K562 (cell line): ENCODE results near the gene MRNIP. TPM values are rescaled to one million over a fixed set of nuclear protein-coding genes. Genes with fewer than 3 reads are reported as not detected.

Experiments used
- CBX5 ChIP-seq: IDR thresholded peaks from 2 replicates; pipeline ENCODE4 v1.6.1; 2014; ENCODE audit warnings: low read depth, borderline replicate concordance
- CCNT2 ChIP-seq: IDR thresholded peaks from 2 replicates; pipeline ENCODE4 v1.6.1; 2011; ENCODE audit warnings: borderline replicate concordance, low read depth, mild to moderate bottlenecking, moderate library complexity, mixed read lengths, low read length; ENCODE audit not compliant: insufficient read length; ENCODE audit errors: extremely low read depth
- CHD1 ChIP-seq: fragments of 200-600 bp; sonication (generic); IDR thresholded peaks from one replicate; pipeline ENCODE4 v1.6.1; 2012; ENCODE audit warnings: mild to moderate bottlenecking, moderate library complexity, low read length, inconsistent platforms
- CREM ChIP-seq: IDR thresholded peaks from 2 replicates; pipeline ENCODE4 v1.6.1; 2014; ENCODE audit warnings: antibody characterized with exemption, low read depth
- CXXC5 ChIP-seq: fragments of 250-450 bp; sonication (Bioruptor Pico); IDR thresholded peaks from 2 replicates; pipeline ENCODE4 v1.8.0; 2022; ENCODE audit warnings: inconsistent platforms, mild to moderate bottlenecking, moderate library complexity
- ELF4 ChIP-seq: fragments of 450-650 bp; formaldehyde crosslinking; IDR thresholded peaks from 2 replicates; pipeline ENCODE4 v1.4.0; 2022; ENCODE audit warnings: missing genetic modification characterization
- FIP1L1 ChIP-seq: fragments of 200-400 bp; formaldehyde crosslinking; IDR thresholded peaks from 2 replicates; pipeline ENCODE4 v1.6.1; 2018; ENCODE audit warnings: mild to moderate bottlenecking, low read depth, low read length; ENCODE audit not compliant: poor library complexity, severe bottlenecking
- HEY1 ChIP-seq: fragments of 250-450 bp; sonication (Bioruptor Pico); IDR thresholded peaks from 2 replicates; pipeline ENCODE4 v1.5.0; 2020; ENCODE audit warnings: mild to moderate bottlenecking, moderate library complexity, borderline replicate concordance
- NFE2 ChIP-seq: IDR thresholded peaks from 2 replicates; pipeline ENCODE4 v1.6.1; 2014; ENCODE audit warnings: antibody characterized with exemption, low read depth
- PHF8 ChIP-seq: fragments of 200-600 bp; sonication (generic); IDR thresholded peaks from 2 replicates; pipeline ENCODE4 v1.6.1; 2012; ENCODE audit warnings: mixed run types, mild to moderate bottlenecking, inconsistent platforms, low read length, moderate library complexity, borderline replicate concordance
- RBM25 ChIP-seq: fragments of 200-400 bp; formaldehyde crosslinking; IDR thresholded peaks from 2 replicates; pipeline ENCODE4 v1.6.1; 2018; ENCODE audit warnings: low read length, low read depth, moderate library complexity; ENCODE audit not compliant: severe bottlenecking
- RCOR1 ChIP-seq, 2 experiments: IDR thresholded peaks; 2 replicates each; pipeline ENCODE4 v1.6.1; 2012; ENCODE audit warnings: low read depth in 2 of 2, low read length in 2 of 2, borderline replicate concordance in 1 of 2, improper control_type of control experiment in 1 of 2
- ZNF140 ChIP-seq: fragments of 250-450 bp; sonication (Bioruptor Pico); IDR thresholded peaks from 2 replicates; pipeline ENCODE4 v1.8.0; 2021; ENCODE audit warnings: moderate library complexity, mild to moderate bottlenecking, inconsistent platforms
- ZNF217 ChIP-seq: sonication (generic); formaldehyde crosslinking; IDR thresholded peaks from 2 replicates; pipeline ENCODE4 v1.8.0; 2022; ENCODE audit warnings: mild to moderate bottlenecking, missing genetic modification reagents
- polyA plus RNA-seq, 8 experiments: library from polyadenylated mRNA; depleted of rRNA in 4 of 8; stranded (reverse) in 5 of 8; unstranded in 3 of 8; fragments of >200 nt; fragmentation: Nextera tagmentation in 2 of 8; fragmentation: Illumina TruSeq in 1 of 8; extraction: Ambion mirVana in 2 of 8; extraction: Trizol in 1 of 8; gene quantifications; 2 replicates each; pipeline versions ENCODE4 v1.2.1 to v1.2.3, GENCODE V29; 2011 to 2014; ENCODE audit warnings: inconsistent platforms in 1 of 8, missing spikeins in 1 of 8
- total RNA-seq, 7 experiments: library from RNA; depleted of rRNA in 6 of 7; stranded (reverse); fragments of >200 nt in 6 of 7; fragmentation: Illumina TruSeq in 2 of 7; extraction: Trizol in 2 of 7; gene quantifications; 2 replicates each; pipeline versions ENCODE4 v1.2.1 to v1.2.3, GENCODE V29; 2011 to 2021; ENCODE audit warnings: low replicate concordance in 1 of 7
- TF ChIP-seq, protein P1 (sequence below): sonication (generic); formaldehyde crosslinking; IDR thresholded peaks from 2 replicates; pipeline ENCODE4 v1.8.1; 2023; ENCODE audit warnings: mild to moderate bottlenecking, missing genetic modification reagents, moderate library complexity
- TF ChIP-seq, protein P2 (sequence below): sonication (generic); formaldehyde crosslinking; IDR thresholded peaks from 2 replicates; pipeline ENCODE4 v1.8.0; 2022; ENCODE audit warnings: mild to moderate bottlenecking, missing genetic modification reagents
- TF ChIP-seq, protein P3 (sequence below), 2 experiments: fragments of 150-350 bp in 1 of 2; IDR thresholded peaks; 2 replicates each; pipeline ENCODE4 v1.6.1; 2012 to 2016; ENCODE audit warnings: low read depth in 2 of 2, low read length in 2 of 2, mild to moderate bottlenecking in 1 of 2, moderate library complexity in 1 of 2
- TF ChIP-seq, protein P4 (sequence below): fragments of 450-650 bp; formaldehyde crosslinking; IDR thresholded peaks from 2 replicates; pipeline ENCODE4 v1.4.0; 2020; ENCODE audit warnings: mild to moderate bottlenecking, mixed read lengths

Gene MRNIP
- total and polyA plus RNA-seq, 9 of the 15 experiments (the other 6 are each of a cell fraction or from before 2014, with no cell fraction given) = 3.6 to 39.0 (median 16.8) TPM

DNA sequence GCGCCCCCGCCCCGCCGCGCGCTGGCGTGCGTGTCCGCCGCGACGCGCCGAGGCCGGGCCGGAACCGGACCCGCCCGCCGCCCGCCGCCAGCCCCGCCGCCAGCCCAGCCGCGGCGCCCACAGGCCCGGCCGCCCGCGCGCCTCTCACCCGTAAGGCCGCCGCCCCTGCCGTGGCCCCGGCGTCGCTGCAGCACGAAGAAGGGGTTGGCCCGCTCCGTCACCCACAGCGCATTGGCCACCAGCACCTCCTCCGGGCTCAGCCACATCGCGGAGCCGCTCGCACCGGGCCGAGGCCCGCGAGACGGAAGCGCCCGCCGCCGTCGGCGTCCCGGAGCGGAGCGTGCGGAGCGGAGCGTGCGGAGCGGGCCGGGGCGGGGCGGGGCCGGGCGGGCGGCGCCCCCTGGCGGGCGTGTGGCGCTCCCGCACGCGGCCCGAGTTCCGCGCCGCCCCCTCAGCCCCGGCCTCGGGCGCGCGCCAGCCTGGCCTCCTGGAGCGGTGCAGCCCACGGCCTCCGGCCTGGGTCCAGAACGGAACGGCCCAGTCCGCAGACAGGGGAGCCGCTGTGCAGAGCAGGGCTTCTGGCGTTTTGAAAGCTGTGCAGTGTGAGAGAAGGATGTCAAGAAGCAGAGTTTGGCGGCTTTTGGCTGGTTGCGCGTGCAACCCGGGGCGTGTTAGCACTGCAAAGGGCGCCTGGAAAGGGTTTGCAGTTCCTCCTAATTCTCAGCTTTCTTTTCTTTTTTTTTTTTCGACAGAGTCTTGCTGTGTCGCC, 49.1 kb upstream of the MRNIP start, which contains the start of gene TBC1D9B (continued):
- TF ChIP-seq, protein P1, sequence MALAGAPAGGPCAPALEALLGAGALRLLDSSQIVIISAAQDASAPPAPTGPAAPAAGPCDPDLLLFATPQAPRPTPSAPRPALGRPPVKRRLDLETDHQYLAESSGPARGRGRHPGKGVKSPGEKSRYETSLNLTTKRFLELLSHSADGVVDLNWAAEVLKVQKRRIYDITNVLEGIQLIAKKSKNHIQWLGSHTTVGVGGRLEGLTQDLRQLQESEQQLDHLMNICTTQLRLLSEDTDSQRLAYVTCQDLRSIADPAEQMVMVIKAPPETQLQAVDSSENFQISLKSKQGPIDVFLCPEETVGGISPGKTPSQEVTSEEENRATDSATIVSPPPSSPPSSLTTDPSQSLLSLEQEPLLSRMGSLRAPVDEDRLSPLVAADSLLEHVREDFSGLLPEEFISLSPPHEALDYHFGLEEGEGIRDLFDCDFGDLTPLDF (CRISPR knock-in tag) = no peak
- no peak for TF ChIP-seq ELF4 (CRISPR knock-in tag)
- no peak for TF ChIP-seq ZNF140 (CRISPR knock-in tag)
- TF ChIP-seq CHD1 = peak; percentile 7
- TF ChIP-seq, protein P2, sequence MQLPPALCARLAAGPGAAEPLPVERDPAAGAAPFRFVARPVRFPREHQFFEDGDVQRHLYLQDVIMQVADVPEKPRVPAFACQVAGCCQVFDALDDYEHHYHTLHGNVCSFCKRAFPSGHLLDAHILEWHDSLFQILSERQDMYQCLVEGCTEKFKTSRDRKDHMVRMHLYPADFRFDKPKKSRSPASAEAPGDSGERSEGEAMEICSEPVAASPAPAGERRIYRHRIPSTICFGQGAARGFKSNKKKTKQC (CRISPR knock-in tag) = no peak
- TF ChIP-seq FIP1L1 = peak; percentile 42
- TF ChIP-seq, protein P3, sequence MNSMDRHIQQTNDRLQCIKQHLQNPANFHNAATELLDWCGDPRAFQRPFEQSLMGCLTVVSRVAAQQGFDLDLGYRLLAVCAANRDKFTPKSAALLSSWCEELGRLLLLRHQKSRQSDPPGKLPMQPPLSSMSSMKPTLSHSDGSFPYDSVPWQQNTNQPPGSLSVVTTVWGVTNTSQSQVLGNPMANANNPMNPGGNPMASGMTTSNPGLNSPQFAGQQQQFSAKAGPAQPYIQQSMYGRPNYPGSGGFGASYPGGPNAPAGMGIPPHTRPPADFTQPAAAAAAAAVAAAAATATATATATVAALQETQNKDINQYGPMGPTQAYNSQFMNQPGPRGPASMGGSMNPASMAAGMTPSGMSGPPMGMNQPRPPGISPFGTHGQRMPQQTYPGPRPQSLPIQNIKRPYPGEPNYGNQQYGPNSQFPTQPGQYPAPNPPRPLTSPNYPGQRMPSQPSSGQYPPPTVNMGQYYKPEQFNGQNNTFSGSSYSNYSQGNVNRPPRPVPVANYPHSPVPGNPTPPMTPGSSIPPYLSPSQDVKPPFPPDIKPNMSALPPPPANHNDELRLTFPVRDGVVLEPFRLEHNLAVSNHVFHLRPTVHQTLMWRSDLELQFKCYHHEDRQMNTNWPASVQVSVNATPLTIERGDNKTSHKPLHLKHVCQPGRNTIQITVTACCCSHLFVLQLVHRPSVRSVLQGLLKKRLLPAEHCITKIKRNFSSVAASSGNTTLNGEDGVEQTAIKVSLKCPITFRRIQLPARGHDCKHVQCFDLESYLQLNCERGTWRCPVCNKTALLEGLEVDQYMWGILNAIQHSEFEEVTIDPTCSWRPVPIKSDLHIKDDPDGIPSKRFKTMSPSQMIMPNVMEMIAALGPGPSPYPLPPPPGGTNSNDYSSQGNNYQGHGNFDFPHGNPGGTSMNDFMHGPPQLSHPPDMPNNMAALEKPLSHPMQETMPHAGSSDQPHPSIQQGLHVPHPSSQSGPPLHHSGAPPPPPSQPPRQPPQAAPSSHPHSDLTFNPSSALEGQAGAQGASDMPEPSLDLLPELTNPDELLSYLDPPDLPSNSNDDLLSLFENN (IDR thresholded peaks at IDR 0.05; ENCODE audit: low read depth in 2 of 2, low read length in 2 of 2) = no peak
- no peak for TF ChIP-seq RCOR1 (IDR thresholded peaks at IDR 0.05; ENCODE audit: borderline replicate concordance in 1 of 2, low read depth in 2 of 2, low read length in 2 of 2)
- peak; percentile 33 for TF ChIP-seq CREM
- TF ChIP-seq CXXC5 (CRISPR knock-in tag) = peak; percentile 92
- no peak for TF ChIP-seq CBX5
- TF ChIP-seq RBM25 = no peak
- TF ChIP-seq CCNT2 = peak; percentile 59
- no peak for TF ChIP-seq HEY1
- TF ChIP-seq PHF8 = peak; percentile 82; the same call in 1 of the 2 replicates
- TF ChIP-seq NFE2 = no peak
- no peak for TF ChIP-seq ZNF217 (CRISPR knock-in tag)
- TF ChIP-seq, protein P4, sequence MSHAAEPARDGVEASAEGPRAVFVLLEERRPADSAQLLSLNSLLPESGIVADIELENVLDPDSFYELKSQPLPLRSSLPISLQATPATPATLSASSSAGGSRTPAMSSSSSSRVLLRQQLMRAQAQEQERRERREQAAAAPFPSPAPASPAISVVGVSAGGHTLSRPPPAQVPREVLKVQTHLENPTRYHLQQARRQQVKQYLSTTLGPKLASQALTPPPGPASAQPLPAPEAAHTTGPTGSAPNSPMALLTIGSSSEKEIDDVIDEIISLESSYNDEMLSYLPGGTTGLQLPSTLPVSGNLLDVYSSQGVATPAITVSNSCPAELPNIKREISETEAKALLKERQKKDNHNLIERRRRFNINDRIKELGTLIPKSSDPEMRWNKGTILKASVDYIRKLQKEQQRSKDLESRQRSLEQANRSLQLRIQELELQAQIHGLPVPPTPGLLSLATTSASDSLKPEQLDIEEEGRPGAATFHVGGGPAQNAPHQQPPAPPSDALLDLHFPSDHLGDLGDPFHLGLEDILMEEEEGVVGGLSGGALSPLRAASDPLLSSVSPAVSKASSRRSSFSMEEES (CRISPR knock-in tag) = no peak
